NCI-H187 treated with DMSO at 0.1 percent for 48 hours (cell line): Measurements from ENCODE around the gene TSHZ2.
"Not testable (repeated sequence)": the region's sequence is repeated elsewhere in the genome, so short reads cannot be mapped to it uniquely, and the experiment has no call there.

Experiments used
- DNase-seq: peaks from one replicate; lab custom pipeline; 2025; lab: John Stamatoyannopoulos, UW

The TSHZ2 gene

DNA sequence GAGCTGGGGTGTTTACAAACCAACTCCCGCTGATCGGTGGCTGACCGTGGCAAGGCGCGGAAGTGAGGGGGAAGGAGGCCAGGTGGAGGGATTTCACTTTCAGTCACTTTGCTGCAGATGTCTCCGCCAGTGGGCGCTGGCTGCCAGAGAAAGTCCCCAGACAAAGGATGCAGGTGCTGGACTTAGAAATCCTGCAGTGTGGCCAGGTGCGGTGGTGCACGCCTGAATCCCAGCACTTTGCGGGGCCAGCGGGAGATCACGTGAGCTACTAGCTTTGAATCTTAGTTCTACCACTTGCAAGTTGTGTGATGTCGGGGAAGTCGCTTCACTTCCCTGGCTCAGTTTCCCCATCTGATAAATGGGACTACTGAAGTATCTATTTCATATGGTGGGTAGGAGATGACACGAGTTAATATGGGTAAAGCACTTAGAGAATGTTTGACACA is 441.1 kb downstream of the TSHZ2 start:
- DNase-seq: peak; percentile 32

- DNase-seq: not testable (repeated sequence)
These were observed 441.7 kb downstream of the TSHZ2 start for GRCh38 chr20:53413845-53414244.

DNA sequence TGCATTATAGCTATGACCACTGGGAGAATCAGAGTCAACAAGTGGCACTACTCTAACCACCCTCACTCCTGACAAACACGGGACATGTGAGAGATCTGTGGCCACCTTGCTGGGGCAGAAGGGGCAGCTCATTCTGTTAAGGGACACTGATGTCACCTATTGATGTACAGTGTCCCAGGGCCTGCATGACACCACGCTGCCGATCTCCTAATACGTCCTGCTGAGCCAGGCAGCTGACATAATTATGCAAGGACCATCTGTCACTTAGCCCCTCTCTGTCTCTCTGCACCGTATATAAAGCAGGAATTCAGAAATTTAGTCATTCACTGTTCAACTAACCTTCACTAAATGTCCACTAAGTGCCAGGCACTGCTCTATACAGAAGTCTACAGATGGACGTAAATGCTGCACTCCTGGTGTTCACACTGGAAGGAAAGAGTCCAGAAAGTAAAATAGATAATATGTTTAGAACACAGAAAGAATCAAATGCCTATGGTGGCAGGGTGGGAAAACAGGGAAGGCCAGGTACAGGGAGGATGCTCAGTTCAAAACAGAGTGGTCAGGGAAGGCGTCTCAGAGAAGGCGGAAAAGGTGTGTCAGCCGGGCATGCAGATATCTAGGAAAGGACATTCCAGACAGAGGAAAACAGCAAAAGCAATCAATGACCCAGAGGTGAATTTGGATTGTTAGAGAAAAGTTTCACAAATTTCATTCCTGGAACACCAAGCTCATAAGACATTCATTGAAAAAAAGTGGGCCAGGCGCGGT is 447.7 kb downstream of the TSHZ2 start:
- no peak for DNase-seq

DNA sequence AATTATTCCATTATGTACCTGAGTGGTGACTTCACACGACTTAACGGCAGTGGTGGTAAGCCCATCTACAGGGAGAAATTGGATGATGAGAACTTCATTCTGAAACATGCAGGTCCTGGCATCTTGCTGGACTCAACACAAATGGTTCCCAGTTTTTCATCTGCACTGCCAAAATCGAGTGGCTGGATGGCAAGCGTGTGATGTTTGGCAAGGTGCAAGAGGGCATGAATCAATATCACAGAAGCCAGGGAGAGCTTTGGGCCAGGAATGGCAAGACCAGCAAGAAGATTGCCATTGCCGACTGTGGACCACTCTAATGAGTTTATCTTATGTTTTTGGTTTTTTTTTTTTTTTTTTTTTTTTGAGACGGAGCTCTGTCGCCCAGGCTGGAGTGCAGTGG is 449.2 kb downstream of the TSHZ2 start:
- no peak for DNase-seq

GRCh38 chr20:53422039-53422438 is 449.9 kb downstream of the TSHZ2 start:
- DNase-seq: no peak

GRCh38 chr20:53423587-53424146 is 451.5 kb downstream of the TSHZ2 start:
- DNase-seq: no peak

DNA sequence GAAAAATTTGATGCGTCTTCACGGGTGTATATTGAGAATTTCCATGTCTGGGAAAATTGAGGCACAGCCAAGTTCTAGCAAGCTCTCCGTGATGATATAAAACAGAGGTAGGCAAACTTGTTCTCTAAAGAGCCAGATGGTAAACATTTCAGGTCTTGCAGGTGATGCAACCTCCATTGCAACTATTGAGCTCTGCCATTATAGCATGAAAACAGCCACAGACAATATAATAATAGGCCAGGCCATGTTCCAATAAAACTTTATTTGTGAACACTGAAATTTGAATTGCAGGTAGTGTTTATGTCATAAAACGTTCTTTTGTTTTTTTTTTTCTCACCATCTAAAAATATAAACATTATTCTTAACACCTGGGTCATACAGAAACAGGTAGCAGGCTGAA is 453.3 kb downstream of the TSHZ2 start:
- no peak for DNase-seq

DNA sequence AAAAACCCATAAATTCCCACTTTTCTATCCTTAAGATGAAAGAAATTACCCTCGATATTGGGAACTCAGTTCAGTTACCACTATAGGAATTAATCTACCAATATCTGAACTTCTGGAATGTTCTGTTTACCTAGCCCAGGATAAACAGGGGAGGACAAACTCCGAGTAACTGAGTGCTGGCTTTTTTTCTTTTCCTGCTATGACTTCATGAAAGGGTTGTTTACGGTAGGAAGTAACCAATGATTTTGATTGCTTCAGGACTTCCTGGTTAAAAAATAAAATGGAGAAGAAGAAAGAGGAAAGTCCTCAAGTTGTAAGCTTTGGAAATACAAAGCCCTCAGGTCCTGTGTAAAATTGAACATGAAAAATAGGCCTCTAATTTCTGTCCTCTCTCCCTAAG is 453.8 kb downstream of the TSHZ2 start:
- DNase-seq: no peak

DNA sequence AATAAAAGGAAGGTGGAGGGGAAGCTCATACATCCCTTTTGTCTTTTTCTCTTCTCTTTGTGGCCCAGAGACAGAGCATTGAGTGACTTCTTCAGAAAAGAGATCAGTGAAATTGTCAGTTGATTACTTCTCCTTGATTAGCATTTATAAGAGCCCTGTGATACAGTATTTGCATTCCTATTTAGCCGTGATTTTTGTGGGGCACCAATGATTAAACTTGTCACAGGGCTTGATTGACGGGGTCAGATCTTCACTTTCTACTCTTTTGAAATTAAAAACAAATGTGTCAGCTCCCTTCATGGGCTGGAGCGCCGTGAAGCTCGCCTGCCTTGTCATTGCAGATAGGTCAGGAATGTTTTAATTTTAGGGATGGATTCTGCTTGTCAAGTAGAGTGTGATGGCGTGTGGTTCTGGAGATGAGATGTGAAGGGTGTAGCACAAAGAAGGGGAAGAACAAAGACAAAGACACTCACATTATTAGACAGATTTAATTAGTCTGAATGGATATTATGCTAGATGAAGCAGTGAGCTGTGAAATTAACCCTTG is 454.7 kb downstream of the TSHZ2 start:
- no peak for DNase-seq

- DNase-seq: no peak
These were observed 455.8 kb downstream of the TSHZ2 start for GRCh38 chr20:53427951-53428350.

DNA sequence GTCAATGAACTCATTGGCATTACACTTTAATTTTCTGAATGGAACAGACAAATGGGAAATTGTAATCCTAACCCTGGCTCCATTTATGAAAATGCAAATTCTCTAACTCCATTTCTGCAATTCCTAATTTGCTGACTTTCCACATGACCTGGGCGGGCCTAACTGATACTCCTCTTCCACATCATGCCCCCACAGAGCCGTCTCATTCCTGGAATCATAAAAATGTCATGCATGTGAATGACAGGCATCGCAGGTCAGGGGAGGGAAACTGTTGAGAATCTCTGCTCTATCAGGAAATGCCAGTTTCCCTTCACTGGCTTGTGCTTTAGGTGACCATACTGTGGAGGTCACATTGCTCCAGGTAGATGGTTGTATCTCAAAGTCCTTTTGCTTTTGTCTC is 456.4 kb downstream of the TSHZ2 start:
- DNase-seq: no peak

GRCh38 chr20:53428996-53429395 is 456.8 kb downstream of the TSHZ2 start:
- DNase-seq: no peak

GRCh38 chr20:53434662-53435061 is 462.5 kb downstream of the TSHZ2 start:
- DNase-seq: no peak

GRCh38 chr20:53436927-53437326 is 464.8 kb downstream of the TSHZ2 start:
- not testable (repeated sequence) for DNase-seq

- no peak for DNase-seq
These were observed 466.2 kb downstream of the TSHZ2 start for GRCh38 chr20:53438368-53438767.

GRCh38 chr20:53439046-53439445 is 466.9 kb downstream of the TSHZ2 start:
- no peak for DNase-seq

- no peak for DNase-seq
These were observed 467.5 kb downstream of the TSHZ2 start for GRCh38 chr20:53439616-53440015.

DNA sequence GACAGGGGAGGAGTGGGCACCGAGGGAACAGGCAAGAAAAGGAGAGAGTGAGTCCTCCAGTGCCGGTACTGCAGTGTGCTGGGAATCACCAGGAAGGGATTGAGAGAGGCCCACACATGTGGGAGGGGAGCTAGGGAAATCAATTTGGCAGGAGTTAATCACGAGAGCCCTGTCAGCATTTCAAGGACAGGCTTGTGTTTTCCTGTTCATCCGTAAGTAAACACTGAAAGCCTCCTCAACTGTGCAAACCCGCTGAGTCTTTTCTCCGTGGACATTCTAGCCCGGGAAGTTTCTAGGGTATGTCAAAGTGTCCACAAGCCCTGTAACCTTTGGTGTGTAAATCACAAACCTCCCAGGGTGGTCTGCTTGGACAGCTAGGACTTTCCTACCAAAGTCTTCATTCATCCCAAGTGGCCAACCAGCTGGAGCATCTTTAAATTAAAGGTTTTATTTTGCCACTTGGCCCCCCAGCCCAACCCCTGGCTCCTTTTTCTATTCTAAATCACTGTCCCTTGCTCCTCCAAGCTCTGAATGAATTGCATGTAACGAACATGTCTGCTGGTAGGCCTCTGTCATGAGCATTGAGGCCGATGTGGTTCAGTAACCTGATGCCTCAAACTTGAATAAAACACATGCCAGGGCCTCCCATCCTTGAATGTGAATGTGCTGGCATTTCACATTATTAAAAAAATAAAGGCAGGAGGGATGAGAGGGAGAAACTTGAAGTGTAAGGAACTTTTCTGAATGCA is 472.4 kb downstream of the TSHZ2 start:
- DNase-seq: no peak

DNA sequence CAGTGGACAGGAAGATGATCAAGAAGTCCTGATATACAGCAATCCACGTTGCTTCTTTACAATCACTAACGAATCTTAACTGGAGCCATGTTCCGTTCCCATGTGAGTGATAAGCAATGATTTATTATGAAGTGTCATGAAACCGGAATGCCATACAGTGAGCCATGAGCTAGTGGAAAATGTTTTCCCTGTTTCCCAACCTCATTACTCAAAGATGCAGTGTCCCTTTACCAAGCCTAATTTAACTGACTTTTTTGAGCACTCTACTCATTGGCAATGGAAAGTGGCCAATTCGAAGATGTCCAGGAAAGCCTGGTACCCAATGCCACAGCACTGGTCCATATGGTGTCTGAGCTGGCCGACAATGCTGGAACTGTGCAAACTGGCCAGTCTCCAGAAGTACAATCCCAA is 473.2 kb downstream of the TSHZ2 start:
- no peak for DNase-seq

GRCh38 chr20:53445932-53446331 is 473.8 kb downstream of the TSHZ2 start:
- DNase-seq: no peak

DNA sequence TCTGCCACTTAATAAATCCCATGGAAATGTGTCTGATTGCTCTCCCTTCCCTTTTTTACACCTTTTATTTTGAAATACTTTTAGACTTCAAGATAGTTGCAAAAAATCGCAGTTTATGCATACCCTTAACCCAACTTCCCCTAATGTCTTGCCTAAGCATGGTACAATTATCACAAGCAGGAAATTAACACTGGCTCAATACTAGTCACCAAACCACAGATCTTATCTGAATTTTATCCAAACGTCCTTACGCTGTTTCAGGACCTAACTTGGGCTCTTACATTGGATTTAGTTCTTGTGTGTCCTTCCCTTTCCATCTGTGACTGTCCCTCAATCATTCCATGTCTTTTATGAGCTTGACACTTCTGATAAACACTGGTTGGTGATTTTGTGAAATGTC is 475.2 kb downstream of the TSHZ2 start:
- DNase-seq: no peak

- DNase-seq: no peak
These were observed 476.3 kb downstream of the TSHZ2 start for GRCh38 chr20:53448426-53448825.

GRCh38 chr20:53448875-53449274 is 476.7 kb downstream of the TSHZ2 start:
- DNase-seq: no peak
